Adrenal gland (tissue), 5 donors: ENCODE measurements around the gene OR5K1.

ENCODE experiments used
- CTCF ChIP-seq, 6 experiments: fragments of 450-650 bp in 4 of 6; fragments of 200-600 bp in 2 of 6; sonication (generic) in 1 of 6; IDR thresholded peaks; 1 replicate in 5 of 6; 2 replicates in 1 of 6; pipeline versions ENCODE4 v1.5.1 to v1.8.0; 2016 to 2021; ENCODE audit warnings: antibody characterized with exemption in 6 of 6, mild to moderate bottlenecking in 2 of 6, moderate library complexity in 1 of 6
- POLR2A ChIP-seq, 2 donors: fragments of 450-650 bp; IDR thresholded peaks; one replicate each; pipeline ENCODE4 v1.6.1; 2017; ENCODE audit warnings: antibody characterized with exemption in 2 of 2, mild to moderate bottlenecking in 2 of 2, moderate library complexity in 1 of 2
- donor health status: DM: no; HTN: no; CAD: no.

GRCh38 chr3:98508582-98508981, 45.6 kb downstream of the OR5K1 start:
- TF ChIP-seq CTCF (IDR thresholded peaks at IDR 0.05) (no peak), POLR2A (IDR thresholded peaks at IDR 0.05) (no peak)
